DND-41 (cell line): Measurements from ENCODE around the gene DPYD.

Experiments
- EZH2 ChIP-seq: IDR thresholded peaks from 3 replicates; pipeline ENCODE4 v1.6.1; 2012; ENCODE audit warnings: borderline replicate concordance, low read depth, mild to moderate bottlenecking, moderate library complexity, low read length, inconsistent platforms; ENCODE audit not compliant: severe bottlenecking
- TF ChIP-seq, protein P1 (sequence below): IDR thresholded peaks from 2 replicates; pipeline ENCODE4 v1.5.1; 2012; ENCODE audit warnings: borderline replicate concordance, low read length, moderate library complexity, mild to moderate bottlenecking; ENCODE audit not compliant: poor library complexity, severe bottlenecking; ENCODE audit errors: extremely low read depth

DNA sequence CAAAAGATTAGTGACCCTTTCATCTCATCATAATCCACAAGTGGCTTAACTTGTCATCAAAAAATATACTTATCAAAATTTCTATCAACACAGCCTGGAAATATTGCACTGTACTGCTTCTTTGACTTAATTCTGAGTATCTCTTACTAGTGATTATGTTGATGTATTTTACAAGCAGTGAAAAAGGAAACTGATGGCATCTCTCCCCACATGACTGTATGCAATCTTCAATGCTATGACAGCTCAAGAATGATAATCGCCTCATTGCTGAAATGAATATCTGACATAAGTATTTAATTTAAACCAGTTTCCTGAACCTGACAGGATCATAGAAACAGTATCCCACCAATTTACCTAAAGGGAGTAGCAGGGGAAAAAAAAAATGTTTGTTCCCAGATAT is 79.5 kb downstream of the DPYD start:
- TF ChIP-seq, protein P1, sequence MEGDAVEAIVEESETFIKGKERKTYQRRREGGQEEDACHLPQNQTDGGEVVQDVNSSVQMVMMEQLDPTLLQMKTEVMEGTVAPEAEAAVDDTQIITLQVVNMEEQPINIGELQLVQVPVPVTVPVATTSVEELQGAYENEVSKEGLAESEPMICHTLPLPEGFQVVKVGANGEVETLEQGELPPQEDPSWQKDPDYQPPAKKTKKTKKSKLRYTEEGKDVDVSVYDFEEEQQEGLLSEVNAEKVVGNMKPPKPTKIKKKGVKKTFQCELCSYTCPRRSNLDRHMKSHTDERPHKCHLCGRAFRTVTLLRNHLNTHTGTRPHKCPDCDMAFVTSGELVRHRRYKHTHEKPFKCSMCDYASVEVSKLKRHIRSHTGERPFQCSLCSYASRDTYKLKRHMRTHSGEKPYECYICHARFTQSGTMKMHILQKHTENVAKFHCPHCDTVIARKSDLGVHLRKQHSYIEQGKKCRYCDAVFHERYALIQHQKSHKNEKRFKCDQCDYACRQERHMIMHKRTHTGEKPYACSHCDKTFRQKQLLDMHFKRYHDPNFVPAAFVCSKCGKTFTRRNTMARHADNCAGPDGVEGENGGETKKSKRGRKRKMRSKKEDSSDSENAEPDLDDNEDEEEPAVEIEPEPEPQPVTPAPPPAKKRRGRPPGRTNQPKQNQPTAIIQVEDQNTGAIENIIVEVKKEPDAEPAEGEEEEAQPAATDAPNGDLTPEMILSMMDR: no peak
- TF ChIP-seq EZH2: no peak
